Ishikawa (cell line): ENCODE data around the gene EFEMP2.

Experiments used
- CEBPB ChIP-seq: IDR thresholded peaks from 2 replicates; pipeline ENCODE4 v1.6.1; 2012
- CREB1 ChIP-seq: IDR thresholded peaks from 2 replicates; pipeline ENCODE4 v1.6.1; 2012; ENCODE audit warnings: low read depth
- EP300 ChIP-seq: IDR thresholded peaks from 2 replicates; pipeline ENCODE4 v1.6.1; 2012; ENCODE audit warnings: borderline replicate concordance
- REST ChIP-seq: IDR thresholded peaks from 2 replicates; pipeline ENCODE4 v1.6.1; 2012; ENCODE audit warnings: low read depth, mild to moderate bottlenecking
- TAF1 ChIP-seq: IDR thresholded peaks from 2 replicates; pipeline ENCODE4 v1.6.1; 2012; ENCODE audit warnings: low read depth, mild to moderate bottlenecking
- TCF12 ChIP-seq: IDR thresholded peaks from 2 replicates; pipeline ENCODE4 v1.6.1; 2012; ENCODE audit warnings: low read depth
- ZBTB7A ChIP-seq: IDR thresholded peaks from 2 replicates; pipeline ENCODE4 v1.6.1; 2012; ENCODE audit warnings: low read depth
- TF ChIP-seq, protein P1 (sequence below): IDR thresholded peaks from 2 replicates; pipeline ENCODE4 v1.6.1; 2012

GRCh38 chr11:65821107-65821506 lies 51.5 kb downstream of the EFEMP2 start:
- TF ChIP-seq EP300 (no peak), CEBPB (no peak), TAF1 (no peak), ZBTB7A (no peak), TCF12 (no peak), REST (no peak), CREB1 (no peak)
- TF ChIP-seq, protein P1, sequence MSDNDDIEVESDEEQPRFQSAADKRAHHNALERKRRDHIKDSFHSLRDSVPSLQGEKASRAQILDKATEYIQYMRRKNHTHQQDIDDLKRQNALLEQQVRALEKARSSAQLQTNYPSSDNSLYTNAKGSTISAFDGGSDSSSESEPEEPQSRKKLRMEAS: no peak
